Right hindlimb (tissue), 1 donor: ENCODE measurements around the gene PXDN.
A peak's percentile ranks its signal among the peaks of the same experiment; 100 is the strongest.

Experiments
- DNase-seq: peaks from one replicate; pipeline ENCODE4 v3.0.0-alpha.2; 2018

The PXDN gene

GRCh38 chr2:1591978-1592907 lies 152.1 kb downstream of the PXDN start:
- peak; percentile 78 for DNase-seq

- peak; percentile 29 for DNase-seq
These were observed 152.9 kb downstream of the PXDN start for GRCh38 chr2:1591461-1591770.

- DNase-seq, result no peak
These were observed 153.5 kb downstream of the PXDN start for GRCh38 chr2:1590596-1591460.

- peak; percentile 23 for DNase-seq
These were observed 155.2 kb downstream of the PXDN start for GRCh38 chr2:1588978-1589621.

- peak; percentile 14 for DNase-seq
These were observed 156.0 kb downstream of the PXDN start for GRCh38 chr2:1588051-1588977.

GRCh38 chr2:1586923-1587840 lies 157.1 kb downstream of the PXDN start:
- DNase-seq, result no peak

GRCh38 chr2:1586251-1586922 lies 157.9 kb downstream of the PXDN start:
- DNase-seq, result no peak

GRCh38 chr2:1585635-1586034 lies 158.7 kb downstream of the PXDN start:
- no peak for DNase-seq

- DNase-seq, result no peak
These were observed 159.4 kb downstream of the PXDN start for GRCh38 chr2:1584691-1585485.

GRCh38 chr2:1584051-1584531 lies 160.2 kb downstream of the PXDN start:
- no peak for DNase-seq

GRCh38 chr2:1582891-1583341 lies 161.4 kb downstream of the PXDN start:
- DNase-seq, result no peak

GRCh38 chr2:1581965-1582625 lies 162.2 kb downstream of the PXDN start:
- DNase-seq, result peak; percentile 7
